WERI-Rb-1 (cell line): Measurements from ENCODE around the gene ABCD1.

Experiments used
- DNase-seq: peaks from one replicate; pipeline ENCODE4 v3.0.0-alpha.2; 2020
- H3K27ac ChIP-seq: fragments of 250-450 bp; sonication (Bioruptor Pico); 2 replicates; pipeline ENCODE4 v1.5.1; 2020; ENCODE audit warnings: mild to moderate bottlenecking, moderate library complexity
- H3K27me3 ChIP-seq: fragments of 250-450 bp; sonication (Bioruptor Pico); 2 replicates; pipeline ENCODE4 v1.5.1; 2021; ENCODE audit warnings: mild to moderate bottlenecking, low read depth, moderate library complexity; ENCODE audit not compliant: insufficient read depth, severe bottlenecking
- H3K36me3 ChIP-seq: fragments of 250-450 bp; sonication (Bioruptor Pico); 2 replicates; pipeline ENCODE4 v1.5.1; 2020; ENCODE audit warnings: mild to moderate bottlenecking, moderate library complexity
- H3K4me3 ChIP-seq: 2 replicates; pipeline ENCODE4 v1.5.1; 2011; ENCODE audit warnings: low read depth, mild to moderate bottlenecking, control low read depth, low read length
- H3K9me3 ChIP-seq: fragments of 250-450 bp; sonication (Bioruptor Pico); 2 replicates; pipeline ENCODE4 v1.5.1; 2021; ENCODE audit warnings: mild to moderate bottlenecking, moderate library complexity; ENCODE audit not compliant: severe bottlenecking
- TF ChIP-seq, protein P1 (sequence below): IDR thresholded peaks from 2 replicates; pipeline ENCODE4 v1.5.1; 2011; ENCODE audit warnings: low read depth, mild to moderate bottlenecking, control low read depth, inconsistent platforms, low read length

The ABCD1 gene

DNA sequence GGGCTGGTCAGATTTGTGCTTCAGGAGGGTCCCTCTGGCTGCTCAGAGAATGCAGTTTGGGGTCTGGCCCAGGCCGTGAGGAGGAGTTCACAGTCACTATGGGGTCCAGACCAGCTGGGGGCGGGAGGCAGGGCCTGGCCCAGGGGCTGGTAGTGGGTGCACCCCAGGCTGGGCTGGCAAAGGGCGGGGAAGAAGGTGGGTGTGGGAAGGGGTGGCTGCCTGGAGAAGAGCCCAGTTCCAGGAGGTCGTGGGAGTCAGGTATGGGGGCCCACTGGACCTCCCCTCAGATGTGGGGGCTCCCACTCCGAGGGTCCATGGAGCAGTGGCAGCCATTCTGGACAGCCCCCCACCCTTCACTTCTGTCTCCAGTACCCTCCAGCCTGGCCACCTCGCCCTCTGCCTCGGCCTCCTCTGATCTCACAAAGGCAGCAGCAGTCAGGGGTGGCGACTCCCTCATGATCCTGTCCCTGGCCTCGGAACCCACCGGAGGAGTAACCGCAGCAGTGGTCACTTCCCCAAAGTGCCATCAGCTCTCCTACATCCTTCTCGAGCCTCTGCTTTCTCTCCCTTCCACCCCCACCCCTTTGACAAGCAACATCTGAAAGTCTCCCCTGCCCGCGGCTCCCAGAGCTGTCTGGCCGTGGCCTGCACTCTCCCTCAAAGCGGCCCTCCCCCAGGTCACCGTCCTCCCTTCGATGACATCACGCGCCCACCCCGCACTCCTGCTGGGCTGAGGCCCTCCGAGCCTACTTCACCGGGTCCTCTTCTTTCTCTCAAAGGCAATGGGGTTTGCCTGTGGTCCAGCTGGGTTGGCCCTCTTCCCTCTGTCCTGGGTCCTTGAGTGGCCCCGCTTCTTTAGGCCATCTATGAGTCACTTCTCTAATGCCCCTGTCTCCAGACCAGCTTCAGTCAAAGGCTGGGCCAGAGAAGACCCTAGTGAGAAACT lies 38.6 kb upstream of the ABCD1 start:
- peak overlapping the region; percentile 64 for H3K4me3 ChIP-seq
- H3K36me3 ChIP-seq = peaks cover 29% of the 10 kb centered on the region
- peak; percentile 75 for DNase-seq
- peaks cover 10% of the 10 kb centered on the region for H3K9me3 ChIP-seq
- TF ChIP-seq, protein P1, sequence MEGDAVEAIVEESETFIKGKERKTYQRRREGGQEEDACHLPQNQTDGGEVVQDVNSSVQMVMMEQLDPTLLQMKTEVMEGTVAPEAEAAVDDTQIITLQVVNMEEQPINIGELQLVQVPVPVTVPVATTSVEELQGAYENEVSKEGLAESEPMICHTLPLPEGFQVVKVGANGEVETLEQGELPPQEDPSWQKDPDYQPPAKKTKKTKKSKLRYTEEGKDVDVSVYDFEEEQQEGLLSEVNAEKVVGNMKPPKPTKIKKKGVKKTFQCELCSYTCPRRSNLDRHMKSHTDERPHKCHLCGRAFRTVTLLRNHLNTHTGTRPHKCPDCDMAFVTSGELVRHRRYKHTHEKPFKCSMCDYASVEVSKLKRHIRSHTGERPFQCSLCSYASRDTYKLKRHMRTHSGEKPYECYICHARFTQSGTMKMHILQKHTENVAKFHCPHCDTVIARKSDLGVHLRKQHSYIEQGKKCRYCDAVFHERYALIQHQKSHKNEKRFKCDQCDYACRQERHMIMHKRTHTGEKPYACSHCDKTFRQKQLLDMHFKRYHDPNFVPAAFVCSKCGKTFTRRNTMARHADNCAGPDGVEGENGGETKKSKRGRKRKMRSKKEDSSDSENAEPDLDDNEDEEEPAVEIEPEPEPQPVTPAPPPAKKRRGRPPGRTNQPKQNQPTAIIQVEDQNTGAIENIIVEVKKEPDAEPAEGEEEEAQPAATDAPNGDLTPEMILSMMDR = no peak
- H3K27me3 ChIP-seq = peaks cover 8% of the 10 kb centered on the region
- peak overlapping the region; percentile 99 for H3K27ac ChIP-seq

DNA sequence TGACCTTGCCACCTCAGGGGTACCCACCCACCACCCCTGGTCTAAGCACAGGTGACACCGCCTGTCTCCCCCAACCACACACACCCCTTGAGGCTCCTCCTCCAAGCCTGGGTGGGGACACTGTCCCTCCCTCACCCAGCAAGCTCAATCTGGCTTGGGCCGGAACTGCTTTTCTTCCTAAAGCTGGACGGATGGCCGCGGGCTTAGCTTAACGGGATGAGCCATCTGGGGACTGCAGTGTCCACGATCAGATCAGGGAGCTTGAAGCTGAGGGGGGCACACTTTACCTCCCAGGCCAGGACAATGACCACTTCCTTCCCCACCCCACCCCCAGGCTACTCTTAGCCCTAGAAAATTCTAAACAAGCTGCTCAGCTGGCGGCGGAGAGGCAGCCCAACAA lies 37.9 kb upstream of the ABCD1 start:
- H3K9me3 ChIP-seq = peaks cover 10% of the 10 kb centered on the region
- H3K4me3 ChIP-seq = peak overlapping the region; percentile 64
- TF ChIP-seq, protein P1 = no peak
- H3K27ac ChIP-seq = peak overlapping the region; percentile 99
- peaks cover 32% of the 10 kb centered on the region for H3K36me3 ChIP-seq
- peak; percentile 98 for DNase-seq
- peaks cover 8% of the 10 kb centered on the region for H3K27me3 ChIP-seq

DNA sequence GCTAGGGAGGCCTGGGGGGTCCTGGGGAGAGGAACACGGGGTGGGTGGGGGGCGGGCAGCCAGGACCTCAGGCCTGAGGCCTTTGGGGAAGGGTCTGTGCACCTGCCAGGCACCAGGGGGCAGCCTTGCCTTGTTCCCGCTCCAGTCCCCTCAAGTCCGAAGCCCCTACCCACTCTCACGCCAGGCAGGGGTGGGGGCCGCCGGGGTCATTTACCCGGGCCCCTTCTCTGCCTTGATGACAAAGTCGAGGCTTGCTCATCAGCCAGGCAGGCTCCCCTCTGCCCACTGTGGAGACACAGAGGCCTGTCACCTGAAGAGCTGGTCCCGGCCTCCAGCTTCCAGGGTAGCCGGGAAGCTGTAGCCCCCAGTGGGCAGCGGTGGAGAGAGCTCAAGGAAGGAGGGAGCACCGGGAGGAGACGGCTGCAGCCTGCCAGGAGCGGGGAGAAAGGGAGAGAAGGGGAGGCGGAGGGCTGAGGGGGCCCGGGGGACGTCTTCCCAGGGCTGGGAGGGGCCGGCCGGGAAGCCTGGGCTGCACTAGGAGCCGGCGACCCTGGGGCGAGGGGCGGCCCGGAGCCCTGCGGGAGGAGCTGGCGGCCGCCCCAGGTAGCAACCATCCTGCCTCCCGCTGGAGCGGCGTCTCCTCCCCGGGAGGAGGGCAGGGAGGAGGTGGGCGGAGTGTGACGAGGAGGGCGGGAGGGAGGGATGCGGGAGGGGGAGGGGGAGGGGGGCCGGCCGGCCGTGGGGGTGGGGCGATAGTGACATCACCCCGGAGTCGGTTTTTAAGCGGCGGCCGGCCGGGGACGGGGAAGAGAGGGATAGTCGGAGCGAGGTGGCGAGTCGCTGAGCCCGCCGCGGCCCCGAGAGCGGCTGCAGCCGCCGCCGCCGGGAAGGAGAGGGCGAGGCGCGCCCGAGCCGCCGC lies 37.3 kb upstream of the ABCD1 start, which contains the start of gene SLC6A8:
Gene SLC6A8, plus strand, starts transcription at position 806 of the 919 bp plus-strand sequence. CDS start 649 bp downstream, outside the sequence.
- H3K27ac ChIP-seq = peak within 1 kb of the TSS; percentile 99
- TF ChIP-seq, protein P1 = peak; percentile 70
- peak within 1 kb of the TSS; percentile 64 for H3K4me3 ChIP-seq
- peaks cover 39% of the 10 kb centered on the region for H3K36me3 ChIP-seq
- peaks cover 8% of the 10 kb centered on the region for H3K27me3 ChIP-seq
- peak; percentile 91 for DNase-seq
- peaks cover 10% of the 10 kb centered on the region for H3K9me3 ChIP-seq

DNA sequence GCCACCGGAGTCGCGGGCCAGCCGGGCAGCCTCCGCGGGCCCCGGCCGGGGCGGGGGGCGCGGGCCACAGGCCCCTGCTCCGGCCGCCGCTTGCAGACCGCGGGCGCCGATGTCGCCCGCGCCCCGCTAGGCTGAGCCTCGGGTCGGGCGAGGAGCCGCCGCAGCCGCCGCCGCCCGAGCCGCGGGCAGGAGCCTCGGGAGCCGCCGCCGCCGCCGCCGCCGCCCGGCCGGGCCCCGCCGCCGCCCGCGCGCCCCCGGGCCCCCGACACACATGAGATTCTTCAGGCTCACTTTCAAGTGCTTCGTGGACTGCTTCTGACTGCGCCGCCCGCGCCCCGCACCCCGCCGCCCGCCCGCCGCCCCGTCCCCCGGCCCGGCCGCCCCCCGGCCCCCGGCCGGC lies 36.6 kb upstream of the ABCD1 start:
- Histone ChIP-seq H3K36me3 (peaks cover 42% of the 10 kb centered on the region), H3K27me3 (peaks cover 8% of the 10 kb centered on the region), H3K4me3 (no peak overlapping the region), H3K9me3 (peaks cover 10% of the 10 kb centered on the region), H3K27ac (no peak overlapping the region)
- DNase-seq = no peak
- TF ChIP-seq, protein P1 = no peak

DNA sequence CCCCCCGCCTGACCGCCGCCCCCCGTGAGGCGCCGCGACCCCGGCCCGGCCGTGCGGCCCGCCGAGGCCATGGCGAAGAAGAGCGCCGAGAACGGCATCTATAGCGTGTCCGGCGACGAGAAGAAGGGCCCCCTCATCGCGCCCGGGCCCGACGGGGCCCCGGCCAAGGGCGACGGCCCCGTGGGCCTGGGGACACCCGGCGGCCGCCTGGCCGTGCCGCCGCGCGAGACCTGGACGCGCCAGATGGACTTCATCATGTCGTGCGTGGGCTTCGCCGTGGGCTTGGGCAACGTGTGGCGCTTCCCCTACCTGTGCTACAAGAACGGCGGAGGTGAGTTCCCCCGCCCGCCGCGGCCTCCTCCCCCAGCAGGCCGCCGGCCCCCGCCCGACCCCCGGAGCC lies 36.1 kb upstream of the ABCD1 start:
- no peak overlapping the region for H3K27ac ChIP-seq
- DNase-seq = no peak
- peaks cover 5% of the 10 kb centered on the region for H3K9me3 ChIP-seq
- TF ChIP-seq, protein P1 = no peak
- peak overlapping the region; percentile 53 for H3K4me3 ChIP-seq
- H3K36me3 ChIP-seq = peaks cover 44% of the 10 kb centered on the region
- H3K27me3 ChIP-seq = peaks cover 8% of the 10 kb centered on the region
